Karpas-422 (cell line): Measurements from ENCODE around the gene CDC42SE1. TPM values are rescaled to one million over a fixed set of nuclear protein-coding genes. Genes with fewer than 3 reads are reported as not detected.

ENCODE experiments used
- DNase-seq: peaks from one replicate; pipeline ENCODE4 v3.0.0-alpha.2; 2015
- H2AFZ ChIP-seq: fragments of 200-600 bp; sonication (generic); 2 replicates; pipeline ENCODE4 v1.6.1; 2014; ENCODE audit warnings: antibody characterized with exemption, low read length, mixed read lengths
- H3K27ac ChIP-seq: fragments of 200-600 bp; sonication (generic); 2 replicates; pipeline ENCODE4 v1.5.1; 2014; ENCODE audit warnings: mild to moderate bottlenecking, low read length, moderate library complexity
- H3K27me3 ChIP-seq: fragments of 200-600 bp; sonication (generic); 2 replicates; pipeline ENCODE4 v1.6.1; 2014; ENCODE audit warnings: low read length, mixed read lengths
- H3K36me3 ChIP-seq: fragments of 200-600 bp; sonication (generic); 2 replicates; pipeline ENCODE4 v1.6.1; 2014; ENCODE audit warnings: low read length, mixed read lengths; ENCODE audit not compliant: insufficient read depth
- H3K4me1 ChIP-seq: fragments of 200-600 bp; sonication (generic); 2 replicates; pipeline ENCODE4 v1.6.1; 2014; ENCODE audit warnings: mild to moderate bottlenecking, low read length, mixed read lengths
- H3K4me2 ChIP-seq: fragments of 200-600 bp; sonication (generic); 2 replicates; pipeline ENCODE4 v1.6.1; 2014; ENCODE audit warnings: low read length, low read depth, mild to moderate bottlenecking; ENCODE audit not compliant: poor library complexity, severe bottlenecking
- H3K4me3 ChIP-seq: fragments of 200-600 bp; sonication (generic); 2 replicates; pipeline ENCODE4 v1.5.1; 2014; ENCODE audit warnings: mild to moderate bottlenecking, antibody characterized with exemption, low read length, mixed read lengths
- H3K79me2 ChIP-seq: fragments of 200-600 bp; sonication (generic); 2 replicates; pipeline ENCODE4 v1.6.1; 2014; ENCODE audit warnings: mild to moderate bottlenecking, low read length, mixed read lengths
- H3K9ac ChIP-seq: fragments of 200-600 bp; sonication (generic); 2 replicates; pipeline ENCODE4 v1.6.0; 2014; ENCODE audit warnings: low read length
- H3K9me2 ChIP-seq: fragments of 200-600 bp; sonication (generic), shearing (Covaris generic); replicated peaks from 2 replicates; pipeline ENCODE4 v1.6.0; 2014; ENCODE audit warnings: mild to moderate bottlenecking, low read length, moderate library complexity; ENCODE audit not compliant: insufficient read depth
- H3K9me3 ChIP-seq: fragments of 300-700, 200-600 bp; sonication (generic); 2 replicates; pipeline ENCODE4 v1.6.1; 2014; ENCODE audit warnings: low read length, mixed read lengths
- H4K20me1 ChIP-seq: fragments of 200-600 bp; sonication (generic); 2 replicates; pipeline ENCODE4 v1.6.1; 2014; ENCODE audit warnings: mild to moderate bottlenecking, antibody characterized with exemption, low read length, low read depth; ENCODE audit not compliant: insufficient read depth
- total RNA-seq: library from RNA; depleted of rRNA; stranded (reverse); fragments of >200 nt; shearing (Covaris generic); gene quantifications from 2 replicates; pipeline ENCODE4 v1.2.3, GENCODE V29; 2014; ENCODE audit warnings: low replicate concordance

Gene CDC42SE1
- total RNA-seq, 1 experiment from 2014 or later = 100 TPM

GRCh38 chr1:151070474-151071276, 11.3 kb upstream of the CDC42SE1 start, which contains the start of gene GABPB2:
TSS of gene GABPB2 (plus strand) at chr1:151070761. CDS start at chr1:151088190, 17,429 bp downstream.
- Histone ChIP-seq H3K27ac (peak within 1 kb of the TSS; percentile 97), H4K20me1 (no peaks in the 10 kb centered on the region), H3K4me3 (peak within 1 kb of the TSS; percentile 92), H3K9ac (peak within 1 kb of the TSS; percentile 100), H3K27me3 (no peaks in the 10 kb centered on the region), H3K9me3 (no peaks in the 10 kb centered on the region), H3K4me1 (peaks cover 26% of the 10 kb centered on the region), H3K36me3 (peaks cover 3% of the 10 kb centered on the region; the same call in 1 of the 2 replicates), H2AFZ (peak within 1 kb of the TSS; percentile 80), H3K4me2 (peak within 1 kb of the TSS; percentile 95), H3K9me2 (no peaks in the 10 kb centered on the region), H3K79me2 (peaks cover 41% of the 10 kb centered on the region)
- DNase-seq = peak; percentile 96

DNA sequence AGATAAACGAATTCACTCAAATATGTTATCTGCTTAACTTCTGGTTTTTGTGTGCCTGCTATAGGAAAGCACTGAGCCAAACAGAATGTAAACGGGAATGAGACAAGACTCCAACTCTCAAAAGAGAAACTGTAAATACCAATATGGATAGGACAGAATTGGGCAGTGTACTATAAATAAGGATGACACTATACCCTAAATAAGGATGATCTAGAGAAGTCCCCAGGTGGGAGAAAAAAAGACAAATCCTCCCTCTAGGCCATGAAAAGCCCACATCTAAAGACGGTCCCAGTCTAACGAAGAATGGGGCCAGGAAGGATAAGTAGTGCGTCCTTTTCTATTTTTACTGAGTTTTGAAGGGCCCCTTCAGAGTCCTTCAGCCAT, 9.7 kb upstream of the CDC42SE1 start:
- Histone ChIP-seq H3K36me3 (peaks cover 3% of the 10 kb centered on the region; the same call in 1 of the 2 replicates), H3K4me1 (peaks cover 39% of the 10 kb centered on the region), H3K79me2 (peaks cover 56% of the 10 kb centered on the region), H2AFZ (no peak overlapping the region), H4K20me1 (no peaks in the 10 kb centered on the region), H3K4me3 (peak overlapping the region; percentile 92; the same call in 1 of the 2 replicates), H3K4me2 (peak overlapping the region; percentile 95), H3K27ac (peak overlapping the region; percentile 41), H3K27me3 (no peaks in the 10 kb centered on the region), H3K9me2 (no peaks in the 10 kb centered on the region), H3K9me3 (no peaks in the 10 kb centered on the region), H3K9ac (peak overlapping the region; percentile 27; the same call in 1 of the 2 replicates)
- no peak for DNase-seq

DNA sequence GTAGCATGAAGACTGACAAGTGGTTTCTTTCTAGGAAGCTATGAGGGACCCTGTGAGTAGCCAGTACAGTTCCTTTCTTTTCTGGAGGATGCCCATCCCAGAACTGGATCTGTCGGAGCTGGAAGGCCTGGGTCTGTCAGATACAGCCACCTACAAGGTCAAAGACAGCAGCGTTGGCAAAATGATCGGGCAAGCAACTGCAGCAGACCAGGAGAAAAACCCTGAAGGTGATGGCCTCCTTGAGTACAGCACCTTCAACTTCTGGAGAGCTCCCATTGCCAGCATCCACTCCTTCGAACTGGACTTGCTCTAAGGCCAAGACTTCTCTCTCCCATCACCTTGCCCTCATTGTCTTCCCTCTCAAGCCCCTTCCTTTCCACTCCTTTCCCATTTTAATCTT, 7.8 kb upstream of the CDC42SE1 start:
- no peaks in the 10 kb centered on the region for H4K20me1 ChIP-seq
- no peaks in the 10 kb centered on the region for H3K9me3 ChIP-seq
- H3K4me3 ChIP-seq = no peak overlapping the region
- H3K27ac ChIP-seq = no peak overlapping the region
- H3K9me2 ChIP-seq = no peaks in the 10 kb centered on the region
- no peak overlapping the region for H2AFZ ChIP-seq
- H3K9ac ChIP-seq = no peak overlapping the region
- peaks cover 8% of the 10 kb centered on the region; the same call in 1 of the 2 replicates for H3K36me3 ChIP-seq
- peaks cover 69% of the 10 kb centered on the region for H3K79me2 ChIP-seq
- peaks cover 43% of the 10 kb centered on the region for H3K4me1 ChIP-seq
- no peak overlapping the region for H3K4me2 ChIP-seq
- DNase-seq = no peak
- no peaks in the 10 kb centered on the region for H3K27me3 ChIP-seq

DNA sequence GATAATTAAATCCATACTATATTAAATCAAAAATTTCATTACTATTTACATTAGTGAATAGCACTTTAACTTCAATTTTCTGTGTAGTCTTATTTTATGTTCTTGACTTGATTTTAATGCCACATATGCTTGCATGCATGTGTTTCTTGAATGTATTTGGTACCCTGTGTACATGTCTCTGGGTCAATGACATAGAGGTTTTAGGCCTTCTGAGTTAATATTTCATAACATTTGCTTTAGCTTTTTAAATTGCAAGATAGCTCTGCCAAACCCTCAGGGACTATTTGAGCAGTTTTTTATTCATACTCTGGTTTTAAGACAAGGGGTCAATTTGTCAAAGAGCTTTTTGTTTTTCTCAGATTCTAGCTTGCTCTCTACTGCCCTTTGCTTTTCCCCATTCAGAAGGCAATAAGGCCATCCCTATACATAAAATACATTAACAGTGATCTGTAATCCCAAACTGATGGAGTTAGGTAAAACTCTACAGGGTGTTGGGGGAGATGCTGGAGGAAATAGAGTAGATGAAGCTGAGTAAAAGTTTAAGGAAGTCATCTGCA, 5.7 kb upstream of the CDC42SE1 start:
- DNase-seq = no peak
- Histone ChIP-seq H4K20me1 (no peaks in the 10 kb centered on the region), H3K9ac (no peak overlapping the region), H3K27ac (peak overlapping the region; percentile 32), H3K4me2 (no peak overlapping the region), H3K36me3 (peaks cover 8% of the 10 kb centered on the region; the same call in 1 of the 2 replicates), H3K9me2 (no peaks in the 10 kb centered on the region), H3K9me3 (no peaks in the 10 kb centered on the region), H3K4me3 (no peak overlapping the region), H3K79me2 (peaks cover 85% of the 10 kb centered on the region), H3K4me1 (peaks cover 52% of the 10 kb centered on the region), H3K27me3 (no peaks in the 10 kb centered on the region), H2AFZ (no peak overlapping the region)

GRCh38 chr1:151062741-151063371, 3.4 kb upstream of the CDC42SE1 start:
- no peak for DNase-seq
- Histone ChIP-seq H3K27me3 (no peaks in the 10 kb centered on the region), H3K9me2 (no peaks in the 10 kb centered on the region), H3K27ac (no peak overlapping the region), H4K20me1 (peaks cover 8% of the 10 kb centered on the region), H3K9ac (no peak overlapping the region), H3K4me3 (no peak overlapping the region), H2AFZ (no peak overlapping the region), H3K36me3 (peaks cover 5% of the 10 kb centered on the region; the same call in 1 of the 2 replicates), H3K79me2 (peaks cover 93% of the 10 kb centered on the region), H3K4me2 (peak overlapping the region; percentile 5), H3K9me3 (no peaks in the 10 kb centered on the region), H3K4me1 (peaks cover 45% of the 10 kb centered on the region)

DNA sequence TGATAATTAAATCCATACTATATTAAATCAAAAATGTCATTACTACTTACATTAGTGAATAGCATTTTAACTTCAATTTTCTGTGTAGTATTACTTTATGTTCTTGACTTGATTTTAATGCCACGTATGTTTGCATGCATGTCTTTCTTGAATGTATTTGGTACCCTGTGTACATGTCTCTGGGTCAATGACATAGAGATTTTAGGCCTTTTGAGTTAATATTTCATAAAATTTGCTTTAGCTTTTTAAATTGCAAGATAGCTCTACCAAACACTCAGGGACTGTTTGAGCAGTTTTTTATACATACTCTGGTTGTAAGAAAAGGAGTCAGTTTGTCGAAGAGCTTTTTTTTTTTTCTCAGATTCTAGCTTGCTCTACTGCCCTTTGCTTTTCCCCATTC, 2.3 kb upstream of the CDC42SE1 start:
- DNase-seq = no peak
- Histone ChIP-seq H3K27ac (peak overlapping the region; percentile 77), H3K4me2 (peak overlapping the region; percentile 95), H3K9me3 (no peaks in the 10 kb centered on the region), H3K4me1 (peaks cover 50% of the 10 kb centered on the region), H3K9ac (peak overlapping the region; percentile 88), H3K9me2 (no peaks in the 10 kb centered on the region), H3K36me3 (peaks cover 7% of the 10 kb centered on the region; the same call in 1 of the 2 replicates), H3K79me2 (peaks cover 95% of the 10 kb centered on the region), H4K20me1 (peaks cover 19% of the 10 kb centered on the region), H3K27me3 (no peaks in the 10 kb centered on the region), H2AFZ (no peak overlapping the region), H3K4me3 (peak overlapping the region; percentile 80)

DNA sequence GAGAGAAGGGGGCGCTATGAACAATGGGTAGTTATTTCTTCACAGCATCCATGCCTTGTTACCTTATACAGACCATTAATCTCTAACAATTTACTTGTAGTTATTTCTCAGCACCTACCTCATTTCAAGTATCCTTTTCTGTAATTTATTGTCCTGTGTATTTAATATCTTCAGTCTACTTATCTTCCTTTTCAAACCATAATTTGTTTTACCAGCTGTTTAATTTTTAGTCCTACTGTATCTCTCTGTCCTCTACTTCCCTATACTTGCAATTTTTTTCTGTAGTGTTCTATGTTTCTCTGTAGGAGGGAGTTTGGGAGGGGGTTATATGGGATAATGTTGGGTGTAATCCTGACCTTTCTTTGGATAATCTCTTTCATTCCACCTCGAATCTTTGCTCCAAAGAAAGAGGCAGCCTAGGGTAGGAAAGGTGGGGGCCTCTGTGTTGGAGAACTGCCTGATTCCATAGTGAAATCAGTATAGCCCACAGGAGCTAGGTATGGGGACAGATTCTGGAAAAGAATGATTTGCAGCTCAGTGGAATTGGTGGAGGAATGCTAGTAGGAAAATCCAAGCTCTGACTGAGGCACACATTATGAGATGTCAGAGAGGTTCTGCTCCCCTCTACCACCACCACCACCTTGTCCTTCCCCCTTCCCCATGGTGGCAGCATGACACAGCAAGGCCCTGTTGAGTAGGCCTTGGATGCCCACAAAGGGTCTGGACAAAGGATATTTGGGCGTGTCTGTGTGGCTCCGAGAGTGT, 1.4 kb upstream of the CDC42SE1 start:
- Histone ChIP-seq H3K27me3 (no peaks in the 10 kb centered on the region), H3K27ac (peak overlapping the region; percentile 77), H3K9me3 (no peaks in the 10 kb centered on the region), H3K36me3 (peaks cover 12% of the 10 kb centered on the region; the same call in 1 of the 2 replicates), H4K20me1 (peaks cover 23% of the 10 kb centered on the region), H3K79me2 (peaks cover 97% of the 10 kb centered on the region), H3K4me3 (peak overlapping the region; percentile 80), H3K9me2 (no peaks in the 10 kb centered on the region), H2AFZ (peak overlapping the region; percentile 52), H3K9ac (peak overlapping the region; percentile 88), H3K4me1 (peaks cover 53% of the 10 kb centered on the region), H3K4me2 (peak overlapping the region; percentile 95)
- peak; percentile 73 for DNase-seq
